Hepatocyte (in vitro differentiated cells): ENCODE results near the gene VPS25.

Experiments
- CTCF ChIP-seq: fragments of 200-600 bp; sonication (generic); IDR thresholded peaks from 2 replicates; pipeline ENCODE4 v1.5.1; 2016; ENCODE audit warnings: antibody characterized with exemption, mild to moderate bottlenecking; ENCODE audit not compliant: poor library complexity
- EZH2 ChIP-seq: fragments of 200-600 bp; sonication (generic); IDR thresholded peaks from 2 replicates; pipeline ENCODE4 v1.6.1; 2016; ENCODE audit warnings: antibody characterized with exemption, mild to moderate bottlenecking, borderline replicate concordance

DNA sequence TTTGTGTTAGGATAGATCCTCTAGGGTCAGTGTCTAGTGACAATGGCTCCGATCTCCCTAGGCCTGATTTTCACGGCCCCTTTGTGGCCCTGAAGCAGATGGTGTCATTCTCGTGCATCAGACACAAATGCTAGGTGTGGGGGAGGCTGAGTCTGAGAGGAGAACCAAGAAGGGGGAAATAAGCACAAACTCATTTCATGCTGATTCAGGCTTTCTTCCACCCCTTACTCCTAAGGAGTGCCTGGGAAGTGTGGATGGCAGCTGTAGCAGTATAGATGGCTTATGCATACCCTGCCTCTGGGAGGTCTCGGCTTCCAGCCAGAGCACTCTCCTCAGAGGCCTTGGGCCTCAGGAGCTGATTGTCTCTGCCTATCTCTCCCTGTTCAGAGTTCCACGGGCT is 5.3 kb downstream of the VPS25 start:
- TF ChIP-seq CTCF, result no peak
- no peak for TF ChIP-seq EZH2
